Activated CD8-positive, alpha-beta memory T cell treated with anti-CD3 and anti-CD28 coated beads, Interleukin-2, amount 50 U/mL, for 4 hours (primary cell): ENCODE measurements around the gene TM2D3.
A peak's percentile ranks its signal among the peaks of the same experiment; 100 is the strongest.

ENCODE experiments used
- DNase-seq: peaks from one replicate; pipeline ENCODE4 v3.0.0-alpha.2; 2020

Gene TM2D3, protein sequence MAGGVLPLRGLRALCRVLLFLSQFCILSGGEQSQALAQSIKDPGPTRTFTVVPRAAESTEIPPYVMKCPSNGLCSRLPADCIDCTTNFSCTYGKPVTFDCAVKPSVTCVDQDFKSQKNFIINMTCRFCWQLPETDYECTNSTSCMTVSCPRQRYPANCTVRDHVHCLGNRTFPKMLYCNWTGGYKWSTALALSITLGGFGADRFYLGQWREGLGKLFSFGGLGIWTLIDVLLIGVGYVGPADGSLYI

DNA sequence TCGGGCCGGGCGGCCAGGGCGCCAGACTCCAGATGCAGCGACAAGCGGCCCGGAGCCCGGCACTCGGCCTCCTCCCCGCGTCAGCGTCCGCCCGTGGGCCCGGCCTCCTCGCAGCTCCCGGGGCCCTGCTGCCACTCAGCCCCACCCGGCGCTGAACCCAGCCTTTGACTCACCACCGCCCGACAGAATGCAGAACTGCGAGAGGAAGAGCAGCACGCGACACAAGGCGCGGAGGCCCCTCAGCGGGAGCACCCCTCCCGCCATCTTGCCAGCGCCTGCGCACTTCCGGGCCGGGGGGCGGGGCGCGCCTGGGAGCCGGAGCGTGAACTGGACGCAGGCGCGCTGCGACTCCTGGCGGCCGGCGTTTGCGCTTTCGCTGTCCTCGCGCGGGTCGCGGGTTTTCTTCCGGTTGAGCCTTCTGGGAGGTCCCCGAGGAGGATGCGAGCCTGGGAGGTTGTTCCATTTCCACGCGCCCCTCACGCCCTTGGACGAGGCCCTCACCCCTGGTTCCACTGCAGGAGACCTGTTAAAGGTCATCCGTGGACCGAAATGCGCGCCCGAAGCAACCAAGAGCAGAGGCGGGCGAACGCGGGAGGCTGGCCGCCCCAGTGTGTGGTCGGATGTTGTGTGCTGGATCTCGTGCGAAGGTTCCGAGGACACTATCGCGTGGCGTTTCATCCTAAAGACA, at the start of gene TM2D3:
Gene TM2D3 (minus strand): TSS at position 284 of the 688 bp plus-strand sequence. CDS start 20 bp downstream, at position 264.
- DNase-seq = peak; percentile 96

DNA sequence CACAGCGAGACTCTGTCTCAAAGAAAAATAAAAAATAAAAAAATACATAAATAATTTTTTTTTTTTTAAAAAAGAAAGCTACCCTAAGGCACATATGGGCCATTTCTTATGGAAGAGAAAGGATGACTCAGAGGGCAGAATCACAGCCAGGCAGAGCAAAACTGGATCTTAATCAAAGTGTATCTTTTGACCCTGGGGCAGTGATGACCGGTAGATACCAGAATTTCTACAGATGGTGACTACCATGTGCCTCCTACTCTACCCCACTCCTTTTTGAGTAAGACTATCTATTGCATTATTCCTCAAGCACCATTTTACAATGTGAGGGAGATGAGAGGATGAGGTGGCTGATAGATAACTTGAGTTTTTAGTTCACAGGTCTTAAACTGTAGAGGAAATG, 46.1 kb upstream of the TM2D3 start:
- DNase-seq = no peak

DNA sequence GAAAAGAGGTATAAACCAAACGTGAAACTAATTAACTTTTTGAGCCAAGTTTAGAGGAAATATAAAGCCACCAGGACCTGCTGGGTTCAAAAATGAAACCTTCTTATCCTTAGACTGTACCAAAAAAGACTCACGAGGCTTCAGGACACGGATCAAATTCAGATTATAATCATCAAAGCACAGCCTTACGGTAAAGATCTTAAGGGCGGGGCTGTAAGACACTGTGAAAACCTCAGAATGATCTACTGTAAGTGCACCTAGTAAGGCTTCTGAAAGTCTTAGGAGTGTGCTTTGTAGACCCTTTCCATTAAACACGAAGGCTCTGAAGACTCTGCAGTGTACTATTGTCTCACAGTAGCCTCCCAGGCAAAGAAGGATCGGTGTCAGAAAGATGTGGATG, 45.3 kb upstream of the TM2D3 start:
- DNase-seq = no peak

DNA sequence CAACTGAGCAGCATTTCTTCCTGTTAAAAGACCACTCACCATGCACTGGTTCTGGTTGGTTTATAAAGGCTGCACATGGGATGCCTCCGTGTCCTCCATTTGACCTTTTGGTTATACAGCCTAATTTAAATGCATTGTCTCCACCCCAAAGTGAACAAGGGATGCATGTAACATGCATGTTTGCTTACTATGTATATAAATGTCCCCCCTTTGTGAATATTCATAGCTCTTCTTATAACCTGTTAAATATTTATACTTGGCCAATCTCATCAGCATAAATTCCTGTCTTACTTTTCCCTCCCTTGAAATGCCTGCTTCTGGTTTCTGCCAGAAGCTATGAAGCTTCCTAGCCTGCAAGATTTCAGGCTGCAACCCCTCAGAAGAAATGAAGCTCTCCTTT, 44.6 kb upstream of the TM2D3 start:
- no peak for DNase-seq

DNA sequence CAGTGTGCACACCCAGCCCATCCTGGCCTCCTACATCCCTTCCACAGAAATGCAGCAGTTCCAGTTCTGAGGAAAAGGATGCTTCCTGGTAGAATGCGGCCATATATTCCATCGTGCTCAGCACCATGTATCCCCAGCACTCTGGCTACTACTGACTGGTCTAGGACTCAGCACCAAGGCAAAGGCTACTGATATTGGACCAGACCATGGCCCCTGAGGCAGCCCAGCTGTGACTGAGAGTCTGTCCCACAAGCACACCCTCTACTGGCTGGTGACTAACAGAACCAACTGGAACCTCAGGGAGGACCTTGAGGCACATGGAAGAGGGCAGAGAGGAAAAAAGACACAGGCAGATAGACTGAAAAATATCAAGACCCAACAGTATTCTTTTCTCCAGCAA, 42.1 kb upstream of the TM2D3 start:
- no peak for DNase-seq

DNA sequence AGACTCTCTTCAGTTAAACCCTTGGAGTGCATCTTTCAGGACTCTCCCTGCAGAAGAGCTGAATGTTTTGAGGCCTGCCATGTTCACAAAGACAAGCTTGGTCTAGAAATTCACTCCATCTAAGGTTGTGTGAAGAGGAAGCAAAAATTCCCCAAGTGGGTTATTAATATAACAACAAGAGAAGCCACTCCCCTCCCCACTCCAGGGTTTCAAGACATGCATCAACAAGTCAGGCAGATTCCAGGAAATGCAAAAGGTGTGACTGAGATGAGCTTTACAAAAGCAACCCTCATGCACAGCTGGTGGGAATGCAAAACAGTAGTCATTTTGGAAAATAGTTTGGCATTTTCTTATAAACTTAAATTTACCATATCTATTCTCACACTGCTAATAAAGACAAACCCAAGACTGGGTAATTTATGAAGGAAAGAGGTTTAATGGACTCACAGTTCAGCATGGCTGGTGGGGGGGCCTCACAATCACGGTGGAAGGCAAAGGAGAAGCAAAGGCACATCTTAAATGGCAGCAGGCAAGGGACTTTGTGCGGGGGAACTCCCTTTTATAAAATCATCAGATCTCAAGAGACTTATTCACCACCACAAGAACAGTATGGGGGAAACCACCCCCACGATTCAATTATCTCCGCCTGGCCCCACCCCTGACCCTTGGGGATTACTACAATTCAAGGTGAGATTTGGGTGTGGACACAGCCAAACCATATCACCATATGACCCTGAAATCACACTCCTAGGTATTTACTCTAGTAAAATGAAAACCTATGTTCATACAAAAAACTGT, 40.8 kb upstream of the TM2D3 start:
- DNase-seq = no peak

DNA sequence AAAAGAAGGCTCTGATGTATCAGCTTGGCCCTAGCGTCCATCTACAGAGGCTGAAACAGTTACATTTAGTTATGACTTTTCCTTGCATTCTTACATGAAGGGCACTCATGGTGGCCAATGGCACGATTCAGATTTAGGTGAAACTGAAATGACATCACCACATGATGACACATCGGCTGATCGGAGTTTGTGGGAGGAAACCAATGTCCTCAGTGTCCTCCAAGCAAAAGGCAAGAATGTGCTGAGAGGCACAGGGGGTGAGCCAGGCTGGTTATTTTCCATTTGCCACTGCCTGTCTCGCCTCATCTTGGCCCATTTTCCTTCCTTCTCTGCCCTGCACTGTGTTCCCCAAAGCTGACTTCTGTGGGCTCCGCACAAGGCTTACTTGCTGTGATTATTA, 37.7 kb upstream of the TM2D3 start:
- no peak for DNase-seq

DNA sequence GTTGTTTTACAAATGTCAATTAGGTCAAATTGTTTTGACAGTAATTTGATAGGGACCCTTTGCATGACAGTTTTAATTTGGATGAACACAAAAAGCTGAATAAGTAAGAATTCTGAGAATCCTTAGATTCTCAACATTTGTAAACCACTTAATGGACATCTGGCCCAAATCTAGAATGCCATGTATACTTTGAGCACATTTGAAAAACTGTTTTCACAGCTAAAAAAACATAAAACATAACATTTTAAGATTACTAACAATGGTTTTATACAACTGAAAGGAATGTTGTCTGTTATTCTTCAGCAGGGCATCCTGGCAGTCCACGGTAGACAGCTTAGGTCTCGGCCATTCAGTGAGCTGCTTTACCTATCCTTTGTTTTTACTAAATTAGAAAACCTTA, 34.5 kb upstream of the TM2D3 start:
- DNase-seq = no peak

DNA sequence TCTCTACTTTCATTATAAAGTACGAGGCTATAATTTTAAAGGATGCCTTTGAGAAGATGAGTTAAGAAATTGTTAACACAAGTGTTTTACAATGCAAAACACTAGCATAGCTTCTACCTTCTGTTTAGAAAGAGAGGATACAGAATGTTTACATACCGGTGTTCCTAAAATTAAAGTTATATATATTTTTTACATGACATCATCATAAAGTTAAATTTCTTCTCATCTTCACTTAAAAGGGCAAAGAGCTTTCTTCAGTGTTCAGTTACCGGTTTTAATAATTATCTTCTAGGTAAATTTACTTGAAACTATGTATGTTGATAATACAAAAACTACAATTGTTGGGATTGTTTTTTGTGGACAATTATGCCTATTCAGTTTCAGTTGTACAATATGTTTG, 32.7 kb upstream of the TM2D3 start:
- DNase-seq = no peak

DNA sequence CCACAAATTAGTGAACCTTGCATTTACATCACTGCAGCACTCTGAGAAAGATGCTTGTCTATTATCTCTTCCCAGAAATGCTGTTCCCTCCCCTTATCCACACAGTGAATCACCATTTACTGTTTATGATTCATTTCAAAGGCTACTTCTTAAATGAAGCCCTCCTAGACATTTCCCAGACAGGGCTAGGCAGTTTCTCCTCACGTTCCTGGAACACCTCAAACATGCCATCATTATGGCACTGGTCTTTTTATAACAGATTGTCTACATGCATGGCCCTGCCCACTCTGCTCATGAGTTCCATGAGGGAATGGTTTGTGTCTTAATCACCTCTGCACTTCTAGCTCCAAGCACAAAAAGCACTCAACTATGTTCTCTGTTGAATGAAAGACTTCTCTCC, 32.2 kb upstream of the TM2D3 start:
- no peak for DNase-seq

DNA sequence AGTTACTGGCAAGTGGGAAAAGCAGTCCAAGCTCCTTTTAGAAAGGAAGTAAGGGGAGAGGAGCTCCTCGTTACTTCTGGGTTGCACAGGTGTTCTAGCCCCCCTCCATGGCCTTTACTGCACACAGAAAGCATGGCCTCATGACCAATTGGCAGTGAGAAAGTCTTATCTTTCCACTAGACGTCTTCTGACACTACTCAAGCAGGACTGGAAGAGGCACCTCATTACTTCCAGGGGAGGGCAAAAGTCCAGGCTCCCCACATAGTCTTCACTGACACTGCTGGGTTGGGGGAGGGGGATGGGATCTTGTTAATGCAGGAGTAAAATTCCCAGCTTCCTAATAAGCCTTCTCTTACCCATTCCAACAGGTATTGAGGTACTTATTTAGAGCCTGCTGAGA, 27.6 kb upstream of the TM2D3 start:
- DNase-seq = no peak

DNA sequence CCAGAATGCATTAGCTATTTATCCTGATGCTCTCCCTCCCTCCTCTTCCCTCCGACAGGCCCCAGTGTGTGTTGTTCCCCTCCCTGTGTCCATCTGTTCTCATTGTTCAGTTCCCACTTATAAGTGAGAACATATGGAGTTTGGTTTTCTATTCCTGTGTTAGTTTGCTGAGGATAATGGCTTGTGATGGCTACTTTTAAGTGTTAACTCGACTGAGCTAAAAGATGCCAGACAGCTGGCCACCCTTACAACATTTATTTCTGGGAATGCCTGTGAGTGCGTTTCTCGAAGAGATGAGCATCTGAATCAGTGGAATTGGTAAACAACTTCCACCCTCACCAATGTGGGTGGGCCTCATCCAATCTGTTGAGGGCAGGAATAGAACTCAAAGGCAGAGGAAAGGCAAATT, 24.7 kb upstream of the TM2D3 start:
- no peak for DNase-seq

DNA sequence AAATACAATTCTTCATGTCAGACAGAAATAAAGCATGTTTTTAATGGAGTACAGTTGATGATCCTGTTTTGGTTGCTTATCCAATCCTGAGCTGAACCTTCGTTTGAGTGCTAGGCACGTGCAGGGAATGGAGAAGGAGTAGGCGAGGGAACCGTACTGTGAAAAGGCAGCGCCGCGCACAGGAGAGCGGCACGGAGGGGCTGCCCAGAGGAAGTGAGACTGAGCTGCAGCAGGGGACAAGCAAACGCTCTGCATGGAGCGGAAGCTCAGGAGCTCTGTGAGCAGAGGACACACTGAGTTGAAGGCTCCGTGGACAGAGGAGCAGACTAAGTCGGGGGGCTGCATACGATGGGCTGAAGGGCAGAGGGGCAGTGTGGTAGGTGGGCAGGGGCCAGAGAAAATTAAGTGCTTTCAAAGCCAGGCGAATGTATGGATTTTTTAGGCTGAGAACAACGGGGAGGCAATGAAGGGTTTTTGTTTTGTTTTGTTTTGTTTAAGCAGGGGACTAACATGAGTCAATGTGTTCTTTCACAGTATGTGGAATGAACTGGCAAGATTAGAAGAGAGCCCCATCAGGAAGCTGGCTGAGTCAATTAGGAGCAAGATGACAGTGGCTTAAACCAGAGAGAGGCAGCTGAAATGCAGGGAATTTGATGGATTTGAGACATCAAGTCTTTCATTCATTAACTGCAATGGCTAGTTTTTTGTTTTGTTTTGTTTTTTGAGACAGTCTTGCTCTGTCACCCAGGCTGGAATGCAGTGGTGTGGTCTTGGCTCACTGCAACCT, 23.8 kb upstream of the TM2D3 start:
- DNase-seq = no peak

DNA sequence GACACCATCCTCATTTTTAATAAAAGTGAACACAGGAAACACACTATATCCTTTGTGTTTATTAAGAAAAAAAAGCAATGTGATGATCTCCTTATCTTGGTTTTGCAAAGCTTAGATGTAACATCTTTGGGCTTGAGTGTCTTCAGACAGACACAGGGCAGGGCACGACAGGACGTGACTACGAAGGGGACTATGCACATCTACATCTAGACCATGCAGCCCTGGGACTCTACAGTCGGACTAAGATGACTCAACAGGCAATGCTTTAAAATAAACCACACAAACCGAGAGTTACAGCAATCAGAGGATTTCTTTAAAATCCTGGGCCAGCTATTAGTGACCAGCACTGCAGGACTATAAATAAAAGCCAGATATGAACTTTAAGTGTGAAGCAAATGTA, 22.8 kb upstream of the TM2D3 start:
- no peak for DNase-seq

DNA sequence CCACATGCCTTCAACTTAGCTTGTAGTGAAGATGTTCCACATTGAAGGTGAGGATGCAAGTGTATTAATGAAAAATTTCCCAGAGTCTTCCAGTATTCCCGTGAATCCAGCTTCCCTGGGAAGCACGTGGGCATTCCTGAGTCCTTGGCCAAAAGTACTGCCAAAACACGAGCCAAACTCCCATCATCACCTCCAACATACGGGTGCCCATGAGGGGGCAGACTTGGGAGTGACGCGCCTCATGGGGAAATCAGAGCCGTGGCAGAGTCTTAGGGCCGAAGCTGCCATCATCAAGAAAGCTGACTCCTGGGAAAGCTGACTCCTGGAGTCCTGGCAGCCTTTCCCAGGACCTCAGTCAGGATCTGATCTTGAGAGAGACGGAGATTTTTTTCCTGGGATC, 20.1 kb upstream of the TM2D3 start:
- no peak for DNase-seq

DNA sequence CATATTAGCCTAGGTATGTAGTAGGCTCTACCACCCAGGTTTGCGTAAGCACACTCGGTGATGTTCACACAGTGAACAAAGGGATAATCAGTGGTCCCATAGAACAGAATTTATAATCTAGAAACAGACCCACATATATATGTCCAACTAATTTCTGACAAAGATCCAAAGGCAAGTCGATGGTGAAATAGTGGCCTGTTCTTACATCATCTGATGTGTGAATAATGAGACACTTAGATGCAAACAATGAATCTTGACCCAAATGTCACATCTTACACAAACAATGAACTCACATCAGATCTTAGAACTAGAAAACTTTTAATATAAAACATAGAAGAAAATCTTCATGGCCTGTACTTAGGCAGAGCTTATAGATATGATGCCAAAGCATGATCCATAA, 17.6 kb upstream of the TM2D3 start:
- no peak for DNase-seq

DNA sequence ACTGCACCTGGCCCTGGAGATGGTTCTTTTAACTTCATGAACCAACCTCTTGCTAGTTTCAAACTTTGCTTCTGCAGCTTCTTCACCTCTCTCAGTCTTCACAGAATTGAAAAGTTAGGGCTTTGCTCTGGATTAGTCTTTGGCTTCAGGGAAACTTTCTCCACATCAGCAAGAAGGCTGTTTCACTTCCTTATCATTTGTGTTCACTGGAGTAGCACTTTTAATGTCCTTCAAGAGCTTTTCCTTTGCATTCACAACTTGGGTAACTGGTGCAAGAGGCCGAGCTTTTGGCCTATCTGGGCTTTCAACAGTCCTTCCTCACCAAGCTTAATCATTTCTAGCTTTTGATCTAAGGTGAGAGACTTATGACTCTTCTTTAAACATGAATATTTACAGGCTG, 15.7 kb upstream of the TM2D3 start:
- no peak for DNase-seq

DNA sequence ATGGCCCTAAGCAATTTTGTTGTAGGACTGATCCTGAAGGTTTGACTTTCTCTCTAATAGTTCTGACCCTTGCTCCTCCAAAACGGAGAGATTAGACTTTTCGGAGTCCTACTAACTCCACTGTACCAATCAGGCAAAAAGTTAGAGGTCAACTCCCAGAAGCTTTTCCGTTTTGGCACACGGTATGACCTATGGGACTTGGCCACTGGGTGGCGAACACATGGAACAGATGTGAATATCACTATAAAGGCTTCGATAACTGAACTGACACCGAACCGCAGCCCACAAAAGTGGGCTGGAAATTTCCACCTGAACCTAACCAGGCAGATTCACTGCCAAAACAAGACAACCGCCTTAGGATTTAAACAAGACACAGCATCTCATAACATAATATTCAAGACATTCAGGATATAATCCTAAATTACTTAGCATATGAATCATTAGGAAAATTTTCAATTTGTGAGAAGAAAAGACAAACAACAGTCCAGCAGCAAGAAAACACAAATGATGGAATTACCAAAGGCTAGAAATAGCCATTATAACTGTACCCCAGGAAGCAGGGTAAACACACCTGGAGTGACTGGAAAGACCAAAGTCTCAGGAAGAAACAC, 12.2 kb upstream of the TM2D3 start:
- DNase-seq = no peak

DNA sequence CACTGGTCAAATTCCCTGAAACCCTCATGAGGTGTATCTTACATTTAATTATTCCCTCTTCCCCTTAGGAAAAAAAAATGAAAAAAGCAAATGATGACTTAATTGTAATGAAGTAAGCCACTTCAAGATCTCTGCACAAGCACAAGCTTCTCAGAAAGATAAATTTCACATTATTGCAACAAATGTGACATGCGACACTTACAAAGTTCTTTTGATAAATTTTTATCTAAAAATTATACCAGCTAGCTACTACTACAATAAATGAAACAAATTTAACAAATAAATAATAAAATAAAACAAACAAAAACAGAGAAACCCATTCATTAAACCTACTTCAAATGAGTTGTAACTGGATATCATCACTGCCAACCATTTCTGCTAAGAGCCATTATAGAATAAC, 10.0 kb upstream of the TM2D3 start:
- DNase-seq = no peak

DNA sequence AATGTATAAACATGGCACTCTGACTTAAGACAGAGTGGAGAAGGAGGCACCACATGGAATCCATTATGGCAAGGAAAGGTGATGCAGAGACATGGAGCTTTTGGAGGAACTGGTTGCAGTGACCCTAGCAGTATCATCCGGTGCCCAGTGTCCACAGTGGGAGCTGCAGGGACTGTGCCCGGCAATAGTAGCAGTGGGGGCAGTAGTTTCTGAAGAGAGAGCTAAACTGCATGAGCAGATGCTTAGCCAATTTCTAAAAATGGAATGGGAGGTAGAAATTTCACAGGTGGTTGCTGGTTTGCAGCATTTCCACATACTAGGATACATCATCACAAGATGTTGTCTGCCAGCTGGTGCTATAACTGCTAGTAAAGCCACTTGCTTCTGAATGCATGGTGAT, 7.8 kb upstream of the TM2D3 start:
- DNase-seq = no peak

DNA sequence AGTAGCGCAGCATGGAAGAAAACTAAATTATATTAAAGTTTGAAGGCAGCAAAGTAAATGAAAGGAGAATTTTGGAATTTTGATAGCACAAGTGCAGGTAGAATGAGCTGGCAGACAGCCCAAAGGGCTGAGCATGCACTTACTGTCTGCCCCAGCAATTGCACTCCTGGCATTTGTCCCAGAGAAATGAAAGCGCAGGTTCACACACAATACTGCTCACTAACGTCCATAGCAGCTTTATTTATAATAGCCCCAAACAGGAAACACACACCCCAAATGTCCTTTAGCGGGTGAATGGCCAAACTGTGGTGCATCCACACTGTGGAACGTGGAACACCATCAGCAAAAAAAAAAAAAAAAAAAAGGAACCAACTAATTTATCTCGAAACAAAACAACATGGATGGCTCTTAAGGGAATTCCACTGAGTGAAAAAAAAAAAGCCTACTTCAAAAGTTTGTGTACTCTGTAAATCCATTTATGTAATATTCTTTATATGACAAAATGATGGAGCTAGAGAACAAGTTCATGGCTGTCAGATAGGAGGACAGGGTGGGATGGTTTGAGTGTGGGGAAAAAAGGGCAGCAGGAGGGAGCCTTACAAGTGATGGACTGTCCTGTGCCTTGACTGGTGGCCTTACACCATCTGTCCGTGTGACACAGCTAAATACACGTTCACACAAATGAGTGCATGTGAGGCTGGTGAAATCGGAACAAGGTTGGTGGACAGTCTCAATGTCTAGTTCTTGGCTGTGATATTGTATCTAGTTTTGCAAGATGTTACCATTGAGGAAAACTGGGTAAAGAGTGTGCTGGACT, 6.0 kb upstream of the TM2D3 start:
- no peak for DNase-seq

DNA sequence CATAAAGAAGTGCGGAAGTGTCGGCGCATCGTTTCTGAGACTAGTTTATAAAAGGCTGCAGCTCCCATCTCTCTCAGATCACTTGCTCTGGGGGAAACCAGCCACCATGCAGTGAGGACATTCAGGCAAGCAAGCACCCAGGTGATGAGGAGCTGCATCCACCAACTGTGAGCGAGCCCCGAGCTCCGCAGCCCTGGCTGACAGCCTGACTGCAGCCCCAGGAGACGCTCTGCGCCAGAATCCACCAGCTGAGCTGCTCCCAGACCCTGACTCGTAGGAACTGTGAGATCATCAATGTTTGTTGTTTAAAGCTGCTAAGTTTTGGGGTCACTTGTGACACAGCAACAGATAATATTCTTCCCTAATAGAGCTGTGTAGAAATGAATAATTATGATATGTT, 5.0 kb upstream of the TM2D3 start:
- DNase-seq = no peak
